GM21515 (cell line): ENCODE measurements around the gene DTD1.
"Not testable (repeated sequence)": the region's sequence is repeated elsewhere in the genome, so short reads cannot be mapped to it uniquely, and the experiment has no call there.

ENCODE experiments used
- ATAC-seq: cut with Tn5 transposase; IDR thresholded peaks from one replicate; pipeline ENCODE4 v1.9.1; 2021; ENCODE audit not compliant: unreplicated experiment

The DTD1 gene

DNA sequence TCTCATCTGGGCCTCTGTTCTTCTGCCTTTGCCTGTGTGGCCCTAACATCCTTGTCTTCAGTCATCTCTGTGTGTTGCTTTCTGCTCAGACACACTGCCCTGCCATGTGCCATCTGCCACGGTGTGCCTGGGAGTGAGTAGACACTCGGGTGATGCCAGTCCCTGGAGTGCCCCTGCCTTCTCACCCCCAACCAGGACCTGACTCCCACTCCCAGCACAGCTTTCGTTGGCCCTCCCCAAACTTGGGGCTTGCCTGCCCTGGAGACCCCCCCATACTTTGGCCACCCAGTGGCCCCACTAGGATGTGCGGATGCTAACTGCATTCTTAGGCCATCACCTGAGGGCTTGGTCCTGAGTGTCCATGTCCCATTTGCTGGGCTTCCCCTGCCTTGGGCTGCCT, 149.3 kb downstream of the DTD1 start:
- no peak for ATAC-seq

DNA sequence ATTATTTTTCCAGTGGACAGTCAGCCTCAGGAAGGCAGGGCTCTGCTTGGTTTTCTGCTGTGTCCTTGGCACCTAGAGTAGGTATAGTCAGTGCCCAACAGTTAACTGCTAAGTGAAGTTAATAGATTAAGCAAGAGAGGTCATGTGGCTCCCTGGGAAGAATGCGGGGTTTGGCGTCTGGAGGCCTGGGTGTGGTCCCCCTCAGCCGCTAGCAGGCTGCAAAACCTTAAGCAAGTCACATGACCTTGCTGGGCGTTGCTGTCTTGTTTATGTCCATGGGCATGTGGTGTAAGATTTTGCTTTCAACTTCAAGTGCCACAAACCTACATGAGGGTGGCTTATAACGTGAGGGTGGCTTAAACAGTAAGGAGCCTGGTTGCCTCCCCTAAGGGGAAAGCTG, 150.2 kb downstream of the DTD1 start:
- ATAC-seq = no peak

DNA sequence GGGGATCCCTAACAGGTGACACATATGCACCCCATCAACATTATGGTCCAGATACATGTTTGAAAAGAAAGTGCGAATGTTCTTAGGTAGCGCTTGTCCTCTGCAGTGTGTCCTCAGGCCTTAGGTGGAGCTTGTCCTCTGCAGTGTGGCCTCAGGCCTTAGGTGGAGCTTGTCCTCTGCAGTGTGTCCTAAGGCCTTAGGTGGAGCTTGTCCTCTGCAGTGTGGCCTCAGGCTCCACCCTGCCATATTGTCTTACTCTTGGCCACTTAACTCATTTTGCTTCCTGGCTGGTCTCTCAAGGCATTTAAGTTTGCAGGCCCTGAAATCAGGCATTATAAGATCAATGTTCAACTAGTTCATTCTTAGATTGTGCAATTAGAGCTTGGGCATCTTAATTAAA, 151.0 kb downstream of the DTD1 start:
- no peak for ATAC-seq

DNA sequence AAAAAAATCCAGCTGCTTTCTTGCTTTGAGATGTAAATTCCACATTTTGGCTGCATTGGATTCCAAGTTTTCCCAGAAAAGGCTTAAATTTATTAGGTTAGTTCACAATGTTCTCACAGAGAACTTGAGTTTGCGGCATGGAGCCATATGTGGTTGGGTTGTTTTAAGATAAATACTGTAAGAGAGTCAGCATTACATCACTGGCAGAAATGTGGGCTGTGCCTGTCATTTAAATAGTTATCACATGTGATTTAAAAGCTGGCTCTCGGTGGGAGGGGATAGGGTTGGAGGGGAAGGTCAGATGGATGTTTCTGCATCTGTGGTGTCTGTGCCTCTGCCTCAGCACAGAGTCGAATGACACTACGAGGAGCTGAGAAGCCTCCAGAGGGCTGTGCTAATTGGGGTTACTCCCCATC, 151.9 kb downstream of the DTD1 start:
- no peak for ATAC-seq

DNA sequence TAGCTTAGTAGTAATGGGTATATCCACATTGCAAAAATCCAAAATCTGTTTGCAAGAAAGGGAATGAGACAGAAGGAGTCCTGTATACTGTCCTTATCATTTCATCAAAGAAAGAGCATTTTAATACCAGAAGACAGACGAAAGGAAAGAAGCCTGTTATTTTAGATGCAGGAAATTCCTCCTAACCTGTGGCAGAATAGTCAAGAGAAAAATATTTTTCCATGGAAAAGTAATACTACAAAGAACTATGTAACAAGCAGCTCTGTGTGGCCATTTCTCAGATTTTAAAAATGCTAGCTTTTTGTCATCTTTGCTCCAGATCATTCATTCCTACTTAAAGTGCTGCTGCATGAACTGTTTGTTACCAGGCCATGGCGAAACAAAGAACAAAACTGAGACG, 152.9 kb downstream of the DTD1 start:
- no peak for ATAC-seq

DNA sequence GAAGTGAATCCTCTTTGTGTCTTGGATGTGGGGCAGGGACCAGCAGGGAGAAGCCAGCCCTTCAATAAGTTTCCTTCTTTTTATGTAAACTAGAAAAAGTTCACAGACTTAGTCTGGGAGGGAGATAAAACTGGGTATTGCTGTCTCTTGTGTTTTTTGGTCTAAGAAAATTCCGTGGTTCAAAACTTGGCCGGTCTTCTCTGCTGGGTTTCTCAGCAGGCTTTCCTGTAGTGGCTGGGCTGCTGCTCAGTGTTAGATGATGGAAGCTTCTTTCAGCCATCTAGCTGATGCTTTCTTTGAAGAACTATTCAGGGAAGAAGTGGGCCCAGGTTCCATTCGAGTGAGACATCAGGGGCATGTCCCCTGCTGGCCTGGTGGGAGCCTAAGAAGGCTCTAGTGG, 155.0 kb downstream of the DTD1 start:
- no peak for ATAC-seq

DNA sequence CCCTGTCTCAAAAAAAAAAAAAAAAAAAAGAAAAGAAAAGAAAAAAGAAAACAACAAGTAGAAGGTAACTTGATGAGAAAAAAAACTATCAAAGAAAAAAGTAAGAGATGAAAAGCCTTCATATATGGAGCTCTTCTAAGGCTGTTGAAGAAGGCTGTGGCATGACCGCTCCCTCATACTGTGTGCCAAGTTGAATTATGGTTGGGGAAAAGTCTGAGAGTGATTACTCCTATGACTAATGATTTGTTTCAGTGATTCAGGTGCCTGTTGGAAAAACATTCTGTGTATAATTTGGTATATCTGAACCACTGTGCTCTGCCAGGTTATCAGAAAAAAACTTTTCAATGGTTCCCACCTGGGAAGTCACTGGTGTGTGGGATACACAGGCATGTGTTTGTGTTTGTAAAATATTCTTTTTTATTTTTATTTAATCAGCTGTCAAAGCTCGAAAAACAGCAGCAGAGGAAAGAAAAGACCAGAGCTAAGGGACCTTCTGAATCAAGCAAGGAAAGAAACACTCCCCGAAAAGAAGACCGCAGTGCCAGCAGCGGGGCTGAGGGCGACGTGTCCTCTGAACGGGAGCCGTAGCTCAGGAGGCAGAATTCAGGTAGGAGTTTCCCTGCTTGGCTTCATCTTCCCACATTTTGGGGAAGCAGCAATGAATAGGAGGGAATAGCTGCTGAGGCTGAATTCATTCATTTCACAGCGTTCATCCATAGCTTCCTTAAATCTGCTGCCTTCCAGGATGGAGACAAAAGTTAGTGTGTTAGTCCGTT, 156.0 kb downstream of the DTD1 start:
- ATAC-seq = no peak

DNA sequence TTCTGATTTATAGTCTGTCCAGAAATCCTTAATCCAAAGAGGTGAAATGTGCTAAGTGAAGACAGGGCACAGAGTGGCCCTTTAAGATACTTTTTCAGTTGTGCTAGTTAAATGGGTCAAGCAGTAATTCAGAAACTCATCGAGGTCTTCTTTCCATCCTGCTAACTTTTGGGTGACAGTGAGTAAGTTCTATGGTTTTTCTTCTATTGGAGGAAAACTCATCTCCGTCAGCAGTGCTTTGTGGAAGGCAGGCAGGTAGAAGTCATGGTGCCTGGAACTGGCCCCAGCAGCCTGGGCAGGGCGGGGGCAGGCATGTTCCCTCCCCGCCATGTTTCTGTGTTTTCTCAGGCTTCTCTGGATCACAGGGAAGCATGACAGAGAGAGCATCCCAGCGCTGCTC, 159.2 kb downstream of the DTD1 start:
- no peak for ATAC-seq

DNA sequence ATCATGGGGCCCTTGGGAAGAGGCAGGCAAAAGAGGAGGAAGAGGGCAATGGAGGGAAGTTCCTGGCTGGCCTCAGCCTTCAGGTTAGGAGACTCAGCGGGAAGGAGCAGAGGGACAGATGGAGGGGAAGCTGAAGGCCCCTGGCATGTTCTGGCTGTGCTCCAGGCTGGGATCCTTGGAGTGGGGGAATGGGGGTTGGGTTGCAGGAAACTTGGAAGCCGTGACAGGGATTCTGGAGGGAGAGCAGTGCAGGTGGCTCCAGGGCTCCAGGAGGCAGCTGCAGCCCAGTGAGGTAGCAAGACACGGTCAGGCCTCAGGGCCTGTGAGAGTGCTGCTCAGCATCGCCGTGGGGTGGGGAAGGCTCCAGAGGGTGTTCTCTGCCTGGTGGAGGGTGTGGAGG, 161.1 kb downstream of the DTD1 start:
- ATAC-seq = no peak

DNA sequence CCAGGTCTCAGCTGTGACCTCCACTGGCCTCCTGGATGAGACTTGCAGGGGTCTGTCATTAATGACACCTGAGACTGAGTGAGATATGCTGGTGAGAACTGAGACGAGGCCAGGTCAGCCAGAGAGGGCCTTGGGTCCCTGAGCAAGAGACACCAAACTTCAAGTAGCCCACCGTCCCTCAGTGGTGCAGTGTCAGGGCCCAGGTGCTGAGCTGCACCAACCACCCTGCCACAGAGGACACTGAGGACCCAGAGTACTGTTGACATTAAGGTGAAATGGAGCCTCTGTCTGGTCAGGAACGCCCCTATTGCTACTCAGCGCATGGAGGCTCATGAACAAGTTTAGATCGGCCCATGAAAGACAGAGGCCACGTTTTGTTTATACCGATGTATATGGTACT, 161.7 kb downstream of the DTD1 start:
- ATAC-seq = no peak

DNA sequence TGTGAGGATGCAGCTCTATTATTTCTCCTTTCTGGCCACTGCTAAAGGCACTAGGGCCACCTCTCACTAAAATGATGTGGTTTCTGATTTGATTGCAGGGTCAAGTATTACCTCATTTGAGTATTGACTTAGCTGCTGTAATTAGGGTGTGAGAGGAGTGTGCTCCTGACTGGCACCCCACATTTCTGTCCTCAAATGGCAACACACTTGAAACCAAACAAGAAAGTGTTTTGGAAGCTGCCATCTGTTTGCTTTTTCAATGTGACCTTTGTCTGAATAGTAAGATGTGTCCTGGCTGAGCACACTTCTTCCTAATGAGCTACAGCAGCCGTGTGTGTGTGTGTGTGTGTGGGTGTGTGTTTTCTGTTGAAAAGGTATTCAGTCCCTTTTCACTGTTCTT, 162.9 kb downstream of the DTD1 start:
- no peak for ATAC-seq

DNA sequence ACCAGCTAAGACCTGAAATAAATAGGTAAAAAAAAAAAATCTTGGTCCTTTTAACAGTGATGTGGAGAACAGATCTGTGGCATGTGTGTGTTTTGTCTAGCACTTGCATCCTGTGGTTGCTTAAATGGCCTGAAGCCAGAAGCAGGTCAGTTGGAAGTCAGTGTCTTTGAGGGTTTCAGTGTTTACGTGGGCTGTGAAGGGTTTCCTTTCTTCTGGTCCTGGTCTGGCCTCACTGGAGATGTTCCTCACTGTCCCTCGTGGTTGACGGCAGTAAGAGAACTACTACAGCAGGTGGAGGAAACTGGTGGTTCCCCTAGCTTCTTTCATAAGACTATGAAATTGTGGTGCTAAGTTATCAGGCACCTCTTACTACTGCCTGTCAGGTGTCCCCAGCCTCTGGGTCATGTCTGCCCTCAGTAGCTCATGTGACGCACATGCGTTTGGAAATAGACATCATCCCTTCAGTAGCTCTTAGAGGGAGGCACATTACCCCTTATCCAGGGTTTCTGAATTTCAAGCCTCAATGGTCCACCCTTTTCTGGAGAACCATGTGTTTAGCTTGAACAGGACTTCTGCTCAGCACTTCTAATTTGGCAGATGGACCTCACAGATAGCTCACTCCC, 166.3 kb downstream of the DTD1 start:
- ATAC-seq = peak; percentile 99

DNA sequence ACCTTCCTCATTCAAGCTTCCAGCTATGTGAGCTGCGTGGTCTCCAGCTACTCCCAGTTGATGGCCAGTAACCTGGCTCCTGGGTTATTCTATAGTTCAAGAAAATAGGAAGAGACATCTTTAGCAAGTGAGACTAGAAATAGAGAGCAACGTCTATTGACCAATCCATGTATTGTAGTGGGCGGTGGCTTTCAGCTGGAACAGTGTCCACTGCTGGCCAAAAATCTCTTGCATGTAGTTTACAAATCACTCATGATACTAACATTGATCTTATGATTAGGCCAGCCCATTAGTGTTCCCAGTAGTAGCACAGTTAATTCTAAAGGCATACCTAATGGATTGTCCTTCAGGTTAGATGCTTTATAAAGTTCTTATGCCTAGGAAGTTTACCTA, 166.8 kb downstream of the DTD1 start:
- no peak for ATAC-seq

DNA sequence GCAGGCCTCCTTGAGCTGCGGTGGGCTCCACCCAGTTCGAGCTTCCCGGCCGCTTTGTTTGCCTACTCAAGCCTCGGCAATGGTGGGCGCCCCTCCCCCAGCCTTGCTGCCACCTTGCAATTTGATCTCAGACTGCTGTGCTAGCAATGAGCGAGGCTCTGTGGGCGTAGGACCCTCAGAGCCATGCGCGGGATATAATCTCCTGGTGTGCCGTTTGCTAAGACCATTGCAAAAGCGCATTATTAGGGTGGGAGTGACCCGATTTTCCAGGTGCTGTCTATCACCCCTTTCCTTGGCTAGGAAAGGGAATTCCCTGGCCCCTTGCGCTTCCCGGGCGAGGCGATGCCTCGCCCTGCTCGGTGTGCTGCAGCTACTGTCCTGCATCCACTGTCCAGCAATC, 173.0 kb downstream of the DTD1 start:
- ATAC-seq = not testable (repeated sequence)

DNA sequence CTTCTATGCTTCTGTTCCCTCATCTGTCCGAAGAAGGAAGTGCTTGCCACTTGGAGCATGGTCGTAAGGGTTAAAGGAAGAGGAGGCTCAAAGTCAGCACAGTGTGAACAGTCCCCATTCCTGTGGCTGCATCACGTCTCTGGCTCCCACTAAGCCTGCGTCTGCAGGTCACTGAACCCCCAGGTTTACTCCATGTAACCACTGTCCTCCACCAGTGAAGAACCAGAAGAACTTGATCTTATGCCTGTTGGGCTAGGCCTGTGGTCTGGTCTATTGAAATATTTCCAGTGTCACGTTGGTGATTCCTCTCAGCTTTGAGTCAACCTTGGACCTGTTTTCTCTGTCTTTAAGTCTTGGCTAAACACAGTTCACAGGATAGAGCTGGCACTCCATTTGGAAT, 179.8 kb downstream of the DTD1 start:
- no peak for ATAC-seq

DNA sequence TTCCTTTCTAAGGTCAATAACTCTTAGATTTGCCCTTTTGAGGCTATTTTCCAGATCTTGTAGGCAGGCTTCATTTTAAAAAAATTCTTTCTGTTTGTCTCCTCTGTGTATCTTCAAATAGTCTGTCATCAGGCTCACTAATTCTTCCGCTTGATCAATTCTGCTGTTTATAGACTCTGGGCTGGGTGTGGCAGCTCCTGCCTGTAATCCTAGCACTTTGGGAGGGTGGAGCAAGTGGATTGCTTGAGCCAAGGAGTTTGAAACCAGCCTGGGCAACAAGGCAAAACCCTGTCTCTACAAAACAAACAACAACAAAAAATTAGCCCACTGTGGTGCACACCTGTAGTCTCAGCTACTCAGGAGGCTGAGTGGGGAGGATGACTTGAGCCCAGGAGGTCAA, 185.7 kb downstream of the DTD1 start:
- no peak for ATAC-seq

DNA sequence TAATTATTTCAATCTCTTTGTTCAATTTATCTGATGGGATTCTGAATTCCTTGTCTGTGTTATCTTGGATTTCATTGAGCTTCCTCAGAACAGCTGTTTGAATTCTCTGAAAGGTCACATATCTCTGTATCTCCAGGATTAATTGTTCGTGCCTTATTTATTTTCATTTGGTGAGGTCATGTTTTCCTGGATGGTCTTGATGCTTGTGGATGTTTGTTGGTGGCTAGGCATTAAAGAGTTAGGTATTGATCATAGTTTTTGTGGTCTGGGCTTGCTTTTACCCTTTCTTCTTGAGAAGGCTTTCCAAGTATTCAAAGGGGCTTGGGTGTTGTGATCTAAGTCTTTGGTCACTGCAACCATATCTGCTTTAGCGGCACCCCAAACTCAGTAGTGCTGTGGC, 186.4 kb downstream of the DTD1 start:
- ATAC-seq = no peak

DNA sequence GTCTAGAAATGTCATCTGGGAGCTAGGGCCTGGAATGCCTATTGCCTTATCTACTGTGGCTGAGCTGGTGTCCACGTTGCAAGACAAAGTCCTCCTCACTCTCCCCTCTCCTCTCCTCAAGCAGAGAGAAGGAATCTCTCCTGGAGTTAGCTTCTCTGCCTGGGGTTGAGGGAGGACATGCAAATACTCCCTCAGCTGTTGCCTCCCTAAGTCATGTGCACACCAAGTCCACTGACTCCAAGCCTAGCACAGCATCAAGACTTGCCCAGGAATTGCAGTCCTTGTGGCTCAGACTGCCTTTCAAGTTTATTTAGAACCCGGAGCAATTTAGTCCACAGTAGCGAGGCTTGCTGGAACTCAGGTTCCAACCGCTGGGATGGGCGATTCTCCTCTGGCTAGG, 187.8 kb downstream of the DTD1 start:
- no peak for ATAC-seq

DNA sequence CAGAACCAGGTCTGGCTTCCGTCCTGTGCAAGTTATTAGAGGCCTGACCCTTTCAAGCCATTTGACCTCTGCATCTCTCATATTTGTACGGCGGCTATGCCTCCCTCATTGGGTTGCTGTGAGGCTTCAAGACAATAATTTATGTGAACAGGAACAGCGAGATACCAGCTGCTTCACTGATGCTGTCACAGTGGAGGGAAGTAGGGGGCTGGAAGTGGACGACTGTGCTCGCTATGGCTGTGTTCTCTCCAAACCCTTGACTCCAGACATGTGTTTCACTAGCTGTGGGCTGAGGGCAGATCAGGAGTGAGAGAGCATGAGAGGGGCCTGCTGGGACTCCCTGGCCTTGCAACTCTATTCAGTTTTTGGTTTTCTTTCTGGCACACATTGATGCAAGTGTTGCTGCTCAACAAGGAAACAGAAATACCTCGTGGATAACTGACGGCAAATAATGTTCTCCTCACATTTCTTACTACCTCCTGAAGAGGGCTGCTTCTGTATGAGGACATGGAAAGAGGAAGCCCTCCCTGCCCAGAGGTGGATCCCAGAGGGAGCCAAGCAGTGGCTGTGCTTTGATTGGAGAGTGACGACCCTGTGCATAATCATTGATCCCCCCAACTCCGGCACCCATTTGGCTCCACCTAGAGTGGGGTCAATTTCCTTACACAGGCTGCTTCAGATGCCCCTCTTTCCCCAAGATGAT, 191.0 kb downstream of the DTD1 start:
- no peak for ATAC-seq

DNA sequence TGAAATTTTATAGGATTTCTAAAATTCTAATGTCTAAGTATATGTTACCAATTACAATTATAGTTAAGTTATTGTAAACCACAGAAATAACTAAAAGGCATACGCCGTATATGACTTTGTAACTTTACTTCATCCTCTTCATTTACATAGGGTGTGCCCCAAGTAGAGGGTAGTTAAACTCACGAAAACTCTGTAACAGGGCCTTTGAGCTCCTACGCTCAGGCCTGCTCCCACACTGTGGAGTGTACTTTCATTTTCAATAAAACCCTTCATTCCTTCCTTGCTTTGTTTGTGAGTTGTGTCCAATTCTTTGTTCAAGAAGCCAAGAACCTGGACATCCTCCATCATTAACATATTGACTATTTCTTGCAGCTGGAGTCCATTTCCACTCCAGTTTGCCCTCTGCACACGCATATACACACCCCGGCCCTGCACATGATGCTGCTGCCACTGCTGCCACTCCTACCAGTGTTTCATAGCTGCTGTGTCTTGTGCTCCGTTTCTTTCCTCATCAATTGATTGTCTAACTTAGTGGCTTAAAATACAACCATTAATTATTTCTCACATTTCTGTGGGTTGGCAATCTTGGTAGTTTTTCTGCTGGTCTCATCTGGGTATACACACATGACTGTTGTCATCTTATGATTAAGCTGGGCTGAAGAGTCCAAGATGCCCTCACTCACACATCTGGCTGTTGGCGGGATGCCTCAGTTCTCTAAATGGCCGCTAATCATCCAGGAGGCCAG, 192.7 kb downstream of the DTD1 start:
- ATAC-seq = no peak

DNA sequence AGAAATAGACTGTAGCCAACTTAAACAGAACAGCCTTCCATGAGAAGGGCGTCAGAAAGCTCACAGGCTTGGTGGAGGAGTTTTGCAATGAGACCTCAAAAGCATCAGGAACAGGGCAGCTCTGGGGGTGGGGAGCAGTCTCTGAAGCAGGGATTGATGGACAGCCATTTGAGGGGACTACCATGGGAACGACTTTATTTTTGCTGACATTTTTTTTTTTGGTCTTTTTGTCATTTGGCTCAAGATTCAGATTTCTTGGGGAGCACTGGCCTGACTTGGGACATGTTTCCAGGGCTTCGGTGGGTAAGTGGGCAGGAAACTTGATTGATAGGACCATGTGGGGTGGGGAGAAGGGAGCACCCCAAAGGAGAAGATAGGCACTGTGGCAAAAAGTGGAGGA, 193.7 kb downstream of the DTD1 start:
- ATAC-seq = no peak
